PFSK-1 (cell line): ENCODE results near the gene CEMIP2.

Experiments
- FOXP2 ChIP-seq: optimal IDR thresholded peaks from 2 replicates; pipeline ENCODE3; 2011; ENCODE audit warnings: borderline replicate concordance, control low read depth, inconsistent platforms; ENCODE audit not compliant: insufficient read depth; ENCODE audit errors: extremely low read length, extremely low read depth
- POLR2AphosphoS5 ChIP-seq: IDR thresholded peaks from 2 replicates; pipeline ENCODE4 v1.6.1; 2012; ENCODE audit warnings: low read depth, mild to moderate bottlenecking, control low read depth, low read length, moderate library complexity
- SIN3A ChIP-seq: IDR thresholded peaks from 2 replicates; pipeline ENCODE4 v1.6.1; 2012; ENCODE audit warnings: mild to moderate bottlenecking, low read length, moderate library complexity, borderline replicate concordance; ENCODE audit not compliant: insufficient read depth
- TAF1 ChIP-seq: IDR thresholded peaks from 2 replicates; pipeline ENCODE4 v1.6.1; 2012; ENCODE audit warnings: low read length, control low read depth, borderline replicate concordance; ENCODE audit not compliant: insufficient read depth
- TF ChIP-seq, protein P1 (sequence below), 2 experiments: IDR thresholded peaks; 2 replicates each; pipeline versions ENCODE4 v1.6.1 to v1.8.0; 2011 to 2012; ENCODE audit warnings: low read depth in 2 of 2, low read length in 2 of 2, control low read depth in 1 of 2, inconsistent platforms in 1 of 2, mild to moderate bottlenecking in 1 of 2, moderate library complexity in 1 of 2; ENCODE audit not compliant: insufficient read depth in 1 of 2

Gene CEMIP2

GRCh38 chr9:71790296-71790695 is 22.0 kb upstream of the CEMIP2 start:
- TF ChIP-seq POLR2AphosphoS5, result no peak
- no peak for TF ChIP-seq FOXP2
- TF ChIP-seq, protein P1, sequence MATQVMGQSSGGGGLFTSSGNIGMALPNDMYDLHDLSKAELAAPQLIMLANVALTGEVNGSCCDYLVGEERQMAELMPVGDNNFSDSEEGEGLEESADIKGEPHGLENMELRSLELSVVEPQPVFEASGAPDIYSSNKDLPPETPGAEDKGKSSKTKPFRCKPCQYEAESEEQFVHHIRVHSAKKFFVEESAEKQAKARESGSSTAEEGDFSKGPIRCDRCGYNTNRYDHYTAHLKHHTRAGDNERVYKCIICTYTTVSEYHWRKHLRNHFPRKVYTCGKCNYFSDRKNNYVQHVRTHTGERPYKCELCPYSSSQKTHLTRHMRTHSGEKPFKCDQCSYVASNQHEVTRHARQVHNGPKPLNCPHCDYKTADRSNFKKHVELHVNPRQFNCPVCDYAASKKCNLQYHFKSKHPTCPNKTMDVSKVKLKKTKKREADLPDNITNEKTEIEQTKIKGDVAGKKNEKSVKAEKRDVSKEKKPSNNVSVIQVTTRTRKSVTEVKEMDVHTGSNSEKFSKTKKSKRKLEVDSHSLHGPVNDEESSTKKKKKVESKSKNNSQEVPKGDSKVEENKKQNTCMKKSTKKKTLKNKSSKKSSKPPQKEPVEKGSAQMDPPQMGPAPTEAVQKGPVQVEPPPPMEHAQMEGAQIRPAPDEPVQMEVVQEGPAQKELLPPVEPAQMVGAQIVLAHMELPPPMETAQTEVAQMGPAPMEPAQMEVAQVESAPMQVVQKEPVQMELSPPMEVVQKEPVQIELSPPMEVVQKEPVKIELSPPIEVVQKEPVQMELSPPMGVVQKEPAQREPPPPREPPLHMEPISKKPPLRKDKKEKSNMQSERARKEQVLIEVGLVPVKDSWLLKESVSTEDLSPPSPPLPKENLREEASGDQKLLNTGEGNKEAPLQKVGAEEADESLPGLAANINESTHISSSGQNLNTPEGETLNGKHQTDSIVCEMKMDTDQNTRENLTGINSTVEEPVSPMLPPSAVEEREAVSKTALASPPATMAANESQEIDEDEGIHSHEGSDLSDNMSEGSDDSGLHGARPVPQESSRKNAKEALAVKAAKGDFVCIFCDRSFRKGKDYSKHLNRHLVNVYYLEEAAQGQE (IDR thresholded peaks at IDR 0.05; ENCODE audit: insufficient read depth in 1 of 2, low read depth in 2 of 2, low read length in 2 of 2), result no peak
- TF ChIP-seq TAF1, result no peak
- TF ChIP-seq SIN3A, result no peak

GRCh38 chr9:71783120-71783523 is 14.8 kb upstream of the CEMIP2 start:
- TF ChIP-seq POLR2AphosphoS5 (no peak), FOXP2 (no peak), SIN3A (no peak), TAF1 (no peak)
- TF ChIP-seq, protein P1 (IDR thresholded peaks at IDR 0.05; ENCODE audit: insufficient read depth in 1 of 2, low read depth in 2 of 2, low read length in 2 of 2), result no peak

GRCh38 chr9:71781391-71781790 is 13.1 kb upstream of the CEMIP2 start:
- TF ChIP-seq, protein P1 (IDR thresholded peaks at IDR 0.05; ENCODE audit: insufficient read depth in 1 of 2, low read depth in 2 of 2, low read length in 2 of 2), result no peak
- TF ChIP-seq POLR2AphosphoS5 (no peak), SIN3A (no peak), TAF1 (no peak), FOXP2 (no peak)

DNA sequence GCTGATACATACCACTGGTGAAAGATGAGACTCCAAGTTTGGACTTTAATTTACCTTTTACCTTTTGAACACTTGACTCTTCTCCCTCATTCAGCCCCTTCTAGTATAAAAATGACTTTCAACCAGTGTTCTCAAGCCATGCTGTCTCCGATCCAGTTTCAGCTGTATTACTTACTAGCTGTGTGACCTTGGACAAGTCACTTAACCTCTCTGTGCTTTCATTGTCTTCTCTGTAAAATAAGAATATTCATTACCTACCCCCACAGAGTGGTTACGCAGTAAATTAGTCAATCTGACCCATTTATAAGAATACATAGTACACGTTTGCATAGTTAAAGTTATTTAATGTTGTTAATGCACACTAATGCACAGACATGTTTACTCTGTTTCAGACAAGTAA is 12.6 kb upstream of the CEMIP2 start:
- TF ChIP-seq, protein P1 (IDR thresholded peaks at IDR 0.05; ENCODE audit: insufficient read depth in 1 of 2, low read depth in 2 of 2, low read length in 2 of 2), result no peak
- TF ChIP-seq FOXP2, result no peak
- no peak for TF ChIP-seq POLR2AphosphoS5
- no peak for TF ChIP-seq TAF1
- TF ChIP-seq SIN3A, result no peak

DNA sequence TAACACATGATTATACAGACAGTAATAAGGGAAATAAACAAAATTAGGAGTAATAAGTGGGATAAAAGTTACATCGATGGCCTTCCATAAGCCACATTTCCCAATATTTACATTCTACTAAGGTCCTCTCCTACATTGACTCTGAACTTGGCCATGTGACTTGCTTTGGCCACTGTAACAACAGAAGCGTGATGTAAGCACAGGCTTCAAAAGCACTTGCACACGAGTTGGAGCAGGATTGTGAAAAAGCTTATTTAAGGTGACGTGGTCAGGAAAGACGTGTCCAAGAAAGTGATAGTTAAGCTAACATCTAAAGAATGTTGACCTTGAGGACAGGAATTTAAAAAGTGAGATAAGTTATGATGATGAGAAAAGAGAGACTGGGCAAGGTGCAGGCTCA is 9.8 kb upstream of the CEMIP2 start:
- TF ChIP-seq POLR2AphosphoS5, result no peak
- TF ChIP-seq SIN3A, result no peak
- TF ChIP-seq TAF1, result no peak
- TF ChIP-seq, protein P1 (IDR thresholded peaks at IDR 0.05; ENCODE audit: insufficient read depth in 1 of 2, low read depth in 2 of 2, low read length in 2 of 2), result no peak
- TF ChIP-seq FOXP2, result no peak
